Ascending aorta (tissue), 2 donors: Measurements from ENCODE around the gene UQCRHL. TPM values are rescaled to one million over a fixed set of nuclear protein-coding genes. Genes with fewer than 3 reads are reported as not detected.
A peak's percentile ranks its signal among the peaks of the same experiment; 100 is the strongest.

Experiments used
- DNase-seq, 2 donors: peaks; one replicate each; pipeline ENCODE4 v3.0.0-alpha.2; 2019; ENCODE audit warnings: low spot score in 2 of 2
- H3K27ac ChIP-seq, 2 donors: fragments of 200-600 bp; sonication (generic); one replicate each; pipeline ENCODE4 v1.5.1; 2016 to 2017; ENCODE audit warnings: mild to moderate bottlenecking in 1 of 2
- H3K27me3 ChIP-seq: fragments of 200-600 bp; sonication (generic); one replicate; pipeline ENCODE4 v1.5.1; 2017
- H3K36me3 ChIP-seq, 2 donors: fragments of 200-600 bp; sonication (generic); one replicate each; pipeline ENCODE4 v1.5.1; 2016
- H3K4me1 ChIP-seq, 2 donors: fragments of 200-600 bp; sonication (generic); one replicate each; pipeline ENCODE4 v1.5.1; 2016 to 2017; ENCODE audit warnings: mild to moderate bottlenecking in 1 of 2
- H3K4me3 ChIP-seq, 2 donors: fragments of 200-600 bp; sonication (generic); one replicate each; pipeline ENCODE4 v1.5.1; 2016 to 2017; ENCODE audit warnings: mild to moderate bottlenecking in 1 of 2
- H3K9me3 ChIP-seq, 2 donors: fragments of 200-600 bp; sonication (generic); one replicate each; pipeline ENCODE4 v1.5.1; 2016
- CTCF ChIP-seq, 3 experiments: fragments of 200-600 bp in 2 of 3; fragments of 450-650 bp in 1 of 3; sonication (generic) in 2 of 3; IDR thresholded peaks; one replicate each; pipeline ENCODE4 v1.5.1; 2016 to 2019; ENCODE audit warnings: antibody characterized with exemption in 3 of 3, mild to moderate bottlenecking in 1 of 3, moderate library complexity in 1 of 3
- intact Hi-C: fragments of 100-400 bp; cut with DNase I; formaldehyde crosslinking; loops from one replicate; pipeline ENCODE4 v1.15.1; 2023
- total RNA-seq: library from RNA; depleted of rRNA; stranded (reverse); fragments of >200 nt; gene quantifications from one replicate; pipeline ENCODE4 v1.1.0, GENCODE V29; 2016

Gene UQCRHL
- total RNA-seq, 1 donor from 2014 or later: not detected

- H3K9me3 ChIP-seq: no peaks in the 10 kb centered on the region
- TF ChIP-seq CTCF (IDR thresholded peaks at IDR 0.05): no peak
- H3K4me3 ChIP-seq: no peak overlapping the region
- H3K4me1 ChIP-seq: peaks cover 10 to 31% of the 10 kb centered on the region in 2 donors
- no peak for DNase-seq
- intact Hi-C loops: no loop called here
- no peaks in the 10 kb centered on the region for H3K36me3 ChIP-seq
- H3K27ac ChIP-seq: no peak overlapping the region
- no peaks in the 10 kb centered on the region for H3K27me3 ChIP-seq
These were observed 3.4 kb downstream of the UQCRHL start for GRCh38 chr1:15804060-15804459.

GRCh38 chr1:15803380-15803779 lies 4.1 kb downstream of the UQCRHL start:
- intact Hi-C loops: no loop called here
- H3K36me3 ChIP-seq: no peaks in the 10 kb centered on the region
- H3K27ac ChIP-seq: no peak overlapping the region
- H3K27me3 ChIP-seq: no peaks in the 10 kb centered on the region
- TF ChIP-seq CTCF (IDR thresholded peaks at IDR 0.05): peak; percentile 30 to 54 (median 48)
- no peak for DNase-seq
- peaks cover 10 to 33% of the 10 kb centered on the region in 2 donors for H3K4me1 ChIP-seq
- H3K4me3 ChIP-seq: no peak overlapping the region
- no peaks in the 10 kb centered on the region for H3K9me3 ChIP-seq

- TF ChIP-seq CTCF (IDR thresholded peaks at IDR 0.05): no peak
- Histone ChIP-seq H3K36me3 (no peaks in the 10 kb centered on the region), H3K9me3 (no peaks in the 10 kb centered on the region), H3K4me1 (peaks cover 16 to 42% of the 10 kb centered on the region in 2 donors), H3K27ac (peak overlapping the region; percentile 84 to 90), H3K27me3 (no peaks in the 10 kb centered on the region), H3K4me3 (no peak overlapping the region)
- intact Hi-C loops: no loop called here
- DNase-seq: no peak
These were observed 5.0 kb downstream of the UQCRHL start for GRCh38 chr1:15802234-15802965.

- no peak for TF ChIP-seq CTCF (IDR thresholded peaks at IDR 0.05)
- H3K27ac ChIP-seq: peak overlapping the region; percentile 84 to 90
- peak in 1 of 2 donors; percentile 76 for DNase-seq
- no peaks in the 10 kb centered on the region for H3K36me3 ChIP-seq
- intact Hi-C loops: loop anchor here (1.0 to 5.0 kb wide), 6 partner anchors 34 to 347 kb away; partner anchors contain the start of genes HSPB7 and SPEN
- H3K9me3 ChIP-seq: no peaks in the 10 kb centered on the region
- H3K4me1 ChIP-seq: peaks cover 16 to 63% of the 10 kb centered on the region in 2 donors
- H3K27me3 ChIP-seq: no peaks in the 10 kb centered on the region
- no peak overlapping the region for H3K4me3 ChIP-seq
These were observed 7.3 kb downstream of the UQCRHL start for GRCh38 chr1:15799928-15800835.

GRCh38 chr1:15799004-15799867 lies 8.2 kb downstream of the UQCRHL start:
- Histone ChIP-seq H3K9me3 (no peaks in the 10 kb centered on the region), H3K4me1 (peaks cover 16 to 66% of the 10 kb centered on the region in 2 donors), H3K27me3 (no peaks in the 10 kb centered on the region), H3K4me3 (no peak overlapping the region), H3K36me3 (no peaks in the 10 kb centered on the region), H3K27ac (peak overlapping the region; percentile 84 to 90)
- intact Hi-C loops: loop anchor here (1.0 to 5.0 kb wide), 5 partner anchors 48 to 348 kb away; partner anchors contain the start of genes HSPB7 and SPEN
- DNase-seq: peak; percentile 81 to 95
- TF ChIP-seq CTCF (IDR thresholded peaks at IDR 0.05): no peak
